GM21737 (cell line): ENCODE measurements around the gene SPON1.

Source experiments
- ATAC-seq: cut with Tn5 transposase; IDR thresholded peaks from one replicate; pipeline ENCODE4 v1.9.1; 2021; ENCODE audit warnings: mild to moderate bottlenecking, moderate library complexity; ENCODE audit not compliant: unreplicated experiment

Gene SPON1

GRCh38 chr11:13942971-13943381 is 19.5 kb upstream of the SPON1 start:
- ATAC-seq, result no peak

- no peak for ATAC-seq
Measured at GRCh38 chr11:13944016-13944415, 18.5 kb upstream of the SPON1 start.

- ATAC-seq, result no peak
Measured at GRCh38 chr11:13944911-13945425, 17.6 kb upstream of the SPON1 start.

GRCh38 chr11:13947379-13947778 is 15.1 kb upstream of the SPON1 start:
- ATAC-seq, result no peak

GRCh38 chr11:13949876-13950275 is 12.6 kb upstream of the SPON1 start:
- no peak for ATAC-seq

- ATAC-seq, result no peak
Measured at GRCh38 chr11:13952221-13952620, 10.3 kb upstream of the SPON1 start.

DNA sequence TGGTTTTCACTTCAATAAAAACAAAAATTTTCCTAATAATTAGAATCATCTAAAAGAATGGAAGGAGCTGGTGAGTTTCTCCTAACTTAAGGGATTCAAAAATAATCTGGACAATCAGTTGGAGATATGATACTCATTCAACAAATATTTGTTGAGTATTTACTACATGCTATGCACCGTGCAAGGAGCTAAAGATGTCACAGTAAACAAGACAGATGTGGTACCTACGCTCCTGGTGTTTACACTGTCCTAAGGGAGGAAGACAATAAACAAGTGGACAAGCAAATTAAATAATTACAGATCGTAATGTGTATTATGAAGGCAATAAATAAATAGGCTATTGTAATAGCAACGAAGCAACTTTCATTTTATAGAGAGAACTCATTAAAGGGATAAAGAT is 9.9 kb upstream of the SPON1 start:
- no peak for ATAC-seq

DNA sequence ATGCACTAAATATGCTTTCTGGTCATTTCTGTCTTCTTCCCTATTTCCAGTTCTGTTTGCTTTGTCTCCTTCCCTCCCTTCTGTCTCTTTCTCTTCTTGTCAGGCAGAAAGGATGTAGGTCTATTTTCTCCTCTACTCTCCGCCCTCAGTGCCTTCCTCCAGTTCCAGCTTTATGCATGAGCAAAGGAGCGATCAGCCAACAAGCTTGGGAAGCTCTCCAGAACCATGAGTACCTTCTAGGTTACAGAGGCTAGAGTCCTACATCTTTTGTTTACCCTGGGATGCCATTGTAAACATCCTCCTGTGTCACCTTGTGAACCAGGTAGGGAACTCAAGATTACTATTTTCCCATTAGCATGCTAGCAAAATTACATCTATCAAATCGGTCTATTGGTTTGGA is 7.9 kb upstream of the SPON1 start:
- ATAC-seq, result no peak

DNA sequence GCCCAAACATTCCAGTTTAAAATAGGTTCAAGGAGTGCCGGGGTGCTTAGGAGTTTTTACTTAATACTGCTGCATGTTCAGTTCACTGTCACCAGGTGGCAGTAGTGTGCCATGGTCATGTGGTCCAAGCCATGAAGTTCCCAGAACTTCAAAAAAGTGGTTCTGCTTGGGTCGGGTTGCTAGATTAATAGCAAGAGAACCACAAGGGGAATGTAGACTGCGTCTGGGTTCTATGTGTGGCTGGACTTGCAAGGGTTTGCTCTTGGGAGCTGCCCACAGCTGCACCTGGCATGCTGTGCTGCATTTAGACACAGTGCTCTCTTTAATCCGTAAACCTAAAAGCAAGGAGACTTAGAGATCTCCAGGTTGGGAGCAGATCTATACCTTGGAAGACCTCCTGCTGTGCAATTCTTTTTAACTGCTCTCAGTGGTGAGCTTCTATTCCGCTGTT is 6.5 kb upstream of the SPON1 start:
- ATAC-seq, result no peak

GRCh38 chr11:13956988-13957387 is 5.5 kb upstream of the SPON1 start:
- ATAC-seq, result no peak

- no peak for ATAC-seq
Measured at GRCh38 chr11:13958641-13959400, 3.7 kb upstream of the SPON1 start.

DNA sequence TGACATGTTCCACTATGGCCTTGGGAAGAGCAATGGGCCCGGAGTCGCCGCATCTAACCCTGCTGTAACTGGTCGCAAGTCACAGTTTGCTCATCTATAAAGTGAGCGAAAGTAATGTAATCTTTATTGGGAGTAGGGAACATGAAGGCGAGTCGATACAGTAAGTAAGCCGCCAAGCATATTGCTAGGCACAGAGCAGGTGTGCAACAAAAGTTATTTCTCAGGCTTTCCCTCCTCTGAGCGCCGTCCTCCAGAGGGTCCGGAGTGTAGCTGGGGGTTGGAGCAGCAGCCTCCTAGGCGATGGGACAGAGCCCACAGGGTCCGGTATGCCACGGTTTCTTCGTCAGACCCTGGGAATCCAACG is 343 bp upstream of the SPON1 start:
- ATAC-seq, result no peak

GRCh38 chr11:13963169-13963948 is 836 bp downstream of the SPON1 start:
- ATAC-seq, result no peak

DNA sequence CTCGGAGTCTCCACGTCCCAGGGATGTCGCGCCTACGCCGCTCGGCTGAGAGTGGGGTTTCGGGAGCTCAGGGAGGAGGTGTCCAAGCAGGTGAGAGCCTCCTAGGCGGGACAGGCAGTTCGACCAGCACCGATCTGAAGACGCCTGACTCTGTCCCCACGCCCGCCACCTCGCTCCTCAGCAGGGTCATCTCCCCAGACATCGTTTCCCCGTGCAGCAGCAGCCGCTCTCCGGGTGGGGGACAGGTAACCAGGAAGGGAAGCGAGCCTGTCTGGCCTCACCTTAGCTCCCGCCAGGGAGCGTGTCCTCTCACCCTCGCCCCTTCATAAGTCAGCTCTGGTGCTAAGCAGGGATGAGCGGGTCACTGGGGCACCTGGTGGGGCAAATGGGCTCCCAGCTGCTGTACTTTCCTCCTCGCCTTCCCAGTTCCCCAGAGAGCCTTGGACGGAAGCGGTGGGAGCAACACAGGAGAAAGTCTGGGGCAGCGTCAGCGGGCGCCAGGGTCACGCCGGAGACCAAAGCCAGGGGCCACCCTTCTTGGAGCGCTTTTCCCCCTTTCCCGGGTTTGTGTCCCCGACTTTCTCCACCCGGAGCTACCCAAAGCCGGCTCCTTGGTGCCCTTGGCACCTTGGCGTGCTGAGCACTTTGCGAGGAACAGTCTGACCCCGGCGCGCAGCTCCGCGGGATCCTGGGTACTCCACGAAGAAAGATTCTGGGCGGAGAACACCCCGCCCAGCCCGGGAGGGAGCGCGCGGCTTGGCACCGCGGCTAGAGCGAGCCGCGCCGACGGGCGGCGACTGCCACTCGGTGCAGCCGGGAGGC is 1.6 kb downstream of the SPON1 start:
- ATAC-seq, result no peak

DNA sequence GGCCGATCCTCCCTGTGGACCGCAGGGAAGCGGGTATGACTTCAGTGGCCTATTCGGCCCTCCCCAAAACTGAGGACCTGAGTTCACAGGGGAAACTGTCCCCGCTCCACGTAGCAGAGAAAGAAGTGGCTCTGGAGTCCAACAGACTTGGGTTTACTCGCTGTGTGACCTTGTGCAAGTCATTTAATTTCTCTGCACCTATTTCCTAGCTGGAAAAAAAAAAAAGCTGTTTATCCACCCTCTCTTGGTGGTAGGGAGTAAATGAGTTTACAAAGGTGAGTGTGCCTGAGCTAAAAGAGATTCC is 2.2 kb downstream of the SPON1 start:
- ATAC-seq, result no peak

GRCh38 chr11:13965337-13965736 is 2.8 kb downstream of the SPON1 start:
- ATAC-seq, result no peak

DNA sequence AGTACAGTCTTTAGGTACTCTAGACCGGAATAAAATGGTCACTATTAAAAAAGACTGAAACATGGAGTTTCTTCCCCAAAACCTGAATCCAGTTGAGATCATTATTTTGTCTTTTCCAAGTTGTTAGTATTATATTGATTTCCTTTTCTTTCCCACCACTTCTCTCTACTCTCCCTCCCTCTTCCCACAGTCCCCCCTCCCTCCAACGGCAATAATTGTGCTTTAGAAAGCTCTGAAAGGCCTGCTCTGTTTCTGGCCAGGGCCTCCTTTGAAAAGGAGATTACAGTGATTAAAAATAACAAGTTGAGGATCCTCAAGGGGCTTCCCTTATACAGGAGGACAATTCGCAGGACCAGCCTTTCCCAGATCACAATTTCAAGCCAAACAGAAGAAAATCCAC is 3.5 kb downstream of the SPON1 start:
- no peak for ATAC-seq

DNA sequence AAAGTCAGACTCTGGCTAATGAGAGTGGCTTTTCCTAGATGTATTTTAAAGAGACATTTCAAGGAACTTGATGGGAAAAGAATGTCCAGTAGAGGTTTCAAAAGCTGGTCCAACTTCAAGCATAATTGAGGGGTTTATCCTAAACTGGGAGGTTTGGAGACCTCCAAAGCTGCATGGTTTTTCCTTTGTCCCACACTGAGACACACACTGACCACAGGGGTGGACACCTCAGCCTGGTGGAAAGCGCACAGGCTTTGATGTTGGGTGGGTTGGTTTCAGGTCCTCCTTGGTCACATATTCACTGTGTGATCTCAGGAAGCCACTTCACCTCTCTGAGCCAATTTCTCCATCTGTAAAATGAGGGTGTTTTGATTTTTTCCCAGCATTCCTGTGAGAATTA is 4.0 kb downstream of the SPON1 start:
- no peak for ATAC-seq

- ATAC-seq, result no peak
Measured at GRCh38 chr11:13970986-13971385, 8.5 kb downstream of the SPON1 start.

DNA sequence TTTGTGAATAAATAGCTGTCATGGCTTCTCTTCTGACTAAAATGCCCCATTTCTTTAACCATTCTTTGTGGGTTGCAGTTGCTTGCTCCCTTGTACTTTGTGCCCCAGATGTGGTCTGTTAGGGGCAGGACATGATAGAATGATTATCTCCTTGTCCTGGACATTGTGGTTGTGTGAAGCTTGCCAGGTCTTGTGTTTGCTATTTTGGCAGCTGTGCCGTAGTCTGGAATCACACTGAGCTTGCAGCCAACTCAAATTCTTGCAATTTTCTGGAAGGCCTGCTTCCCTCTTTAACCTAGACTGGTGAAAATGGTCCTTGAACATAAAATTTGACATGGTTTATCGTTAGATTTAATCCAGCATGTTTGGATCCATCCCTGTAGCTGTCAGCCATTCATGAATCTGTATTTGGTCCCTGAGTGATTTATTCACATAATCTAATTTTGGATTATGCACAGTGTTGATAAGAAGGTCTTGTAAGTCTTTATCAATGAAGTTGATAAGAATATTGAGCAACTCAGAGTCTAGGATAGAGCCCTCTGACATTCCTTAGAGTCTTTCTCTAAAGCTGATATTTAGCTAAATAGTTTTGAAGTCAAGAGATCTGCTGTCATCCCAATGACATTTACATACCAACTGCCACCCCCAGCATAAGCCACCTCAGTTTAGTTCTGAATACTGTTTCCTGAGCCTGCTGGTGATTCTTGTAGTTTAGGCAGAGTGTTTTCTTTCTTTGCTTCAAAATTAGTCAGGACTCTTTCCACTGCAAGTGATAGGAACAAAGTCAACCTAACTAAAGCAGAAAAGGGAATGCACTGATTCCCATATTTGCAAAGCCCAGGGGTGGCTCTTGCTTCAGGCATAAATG is 9.8 kb downstream of the SPON1 start:
- no peak for ATAC-seq

- no peak for ATAC-seq
Measured at GRCh38 chr11:13972944-13973343, 10.4 kb downstream of the SPON1 start.
